GM10266 (cell line): ENCODE results near the gene KMT5C.

Experiments
- DNase-seq: peaks from one replicate; pipeline ENCODE4 v3.0.0; 2012; ENCODE audit errors: extremely low spot score
- TF ChIP-seq, protein P1 (sequence below): IDR thresholded peaks from 2 replicates; pipeline ENCODE4 v1.5.1; 2012; ENCODE audit warnings: mild to moderate bottlenecking, low read depth; ENCODE audit not compliant: control insufficient read depth, insufficient read depth; ENCODE audit errors: missing control alignments

KMT5C gene

GRCh38 chr19:55309448-55309847, 30.2 kb upstream of the KMT5C start:
- no peak for DNase-seq
- TF ChIP-seq, protein P1, sequence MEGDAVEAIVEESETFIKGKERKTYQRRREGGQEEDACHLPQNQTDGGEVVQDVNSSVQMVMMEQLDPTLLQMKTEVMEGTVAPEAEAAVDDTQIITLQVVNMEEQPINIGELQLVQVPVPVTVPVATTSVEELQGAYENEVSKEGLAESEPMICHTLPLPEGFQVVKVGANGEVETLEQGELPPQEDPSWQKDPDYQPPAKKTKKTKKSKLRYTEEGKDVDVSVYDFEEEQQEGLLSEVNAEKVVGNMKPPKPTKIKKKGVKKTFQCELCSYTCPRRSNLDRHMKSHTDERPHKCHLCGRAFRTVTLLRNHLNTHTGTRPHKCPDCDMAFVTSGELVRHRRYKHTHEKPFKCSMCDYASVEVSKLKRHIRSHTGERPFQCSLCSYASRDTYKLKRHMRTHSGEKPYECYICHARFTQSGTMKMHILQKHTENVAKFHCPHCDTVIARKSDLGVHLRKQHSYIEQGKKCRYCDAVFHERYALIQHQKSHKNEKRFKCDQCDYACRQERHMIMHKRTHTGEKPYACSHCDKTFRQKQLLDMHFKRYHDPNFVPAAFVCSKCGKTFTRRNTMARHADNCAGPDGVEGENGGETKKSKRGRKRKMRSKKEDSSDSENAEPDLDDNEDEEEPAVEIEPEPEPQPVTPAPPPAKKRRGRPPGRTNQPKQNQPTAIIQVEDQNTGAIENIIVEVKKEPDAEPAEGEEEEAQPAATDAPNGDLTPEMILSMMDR, result no peak

DNA sequence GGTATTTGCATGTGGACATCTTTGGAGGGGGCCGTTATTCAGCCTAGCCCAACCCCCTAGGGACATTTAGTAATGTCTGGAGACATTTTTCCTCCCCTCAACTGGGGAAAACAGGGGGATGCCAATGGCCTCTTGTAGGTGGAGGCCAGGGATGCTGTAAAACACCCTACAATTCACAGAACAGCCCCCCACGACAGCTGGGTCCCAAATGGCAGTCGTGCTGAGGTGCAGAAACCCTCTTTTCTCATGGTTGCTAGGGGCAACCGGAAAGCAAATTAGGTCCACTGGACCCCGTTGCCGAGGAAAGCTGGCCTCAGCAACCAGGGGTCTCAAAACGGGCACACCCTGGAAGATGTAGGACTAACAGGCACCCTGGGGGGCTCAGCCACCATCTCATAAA, 29.2 kb upstream of the KMT5C start:
- TF ChIP-seq, protein P1, result no peak
- no peak for DNase-seq

- DNase-seq, result no peak
- TF ChIP-seq, protein P1, result no peak
Measured at GRCh38 chr19:55311397-55311796, 28.3 kb upstream of the KMT5C start.

GRCh38 chr19:55311797-55312196, 27.9 kb upstream of the KMT5C start:
- TF ChIP-seq, protein P1, result no peak
- no peak for DNase-seq

DNA sequence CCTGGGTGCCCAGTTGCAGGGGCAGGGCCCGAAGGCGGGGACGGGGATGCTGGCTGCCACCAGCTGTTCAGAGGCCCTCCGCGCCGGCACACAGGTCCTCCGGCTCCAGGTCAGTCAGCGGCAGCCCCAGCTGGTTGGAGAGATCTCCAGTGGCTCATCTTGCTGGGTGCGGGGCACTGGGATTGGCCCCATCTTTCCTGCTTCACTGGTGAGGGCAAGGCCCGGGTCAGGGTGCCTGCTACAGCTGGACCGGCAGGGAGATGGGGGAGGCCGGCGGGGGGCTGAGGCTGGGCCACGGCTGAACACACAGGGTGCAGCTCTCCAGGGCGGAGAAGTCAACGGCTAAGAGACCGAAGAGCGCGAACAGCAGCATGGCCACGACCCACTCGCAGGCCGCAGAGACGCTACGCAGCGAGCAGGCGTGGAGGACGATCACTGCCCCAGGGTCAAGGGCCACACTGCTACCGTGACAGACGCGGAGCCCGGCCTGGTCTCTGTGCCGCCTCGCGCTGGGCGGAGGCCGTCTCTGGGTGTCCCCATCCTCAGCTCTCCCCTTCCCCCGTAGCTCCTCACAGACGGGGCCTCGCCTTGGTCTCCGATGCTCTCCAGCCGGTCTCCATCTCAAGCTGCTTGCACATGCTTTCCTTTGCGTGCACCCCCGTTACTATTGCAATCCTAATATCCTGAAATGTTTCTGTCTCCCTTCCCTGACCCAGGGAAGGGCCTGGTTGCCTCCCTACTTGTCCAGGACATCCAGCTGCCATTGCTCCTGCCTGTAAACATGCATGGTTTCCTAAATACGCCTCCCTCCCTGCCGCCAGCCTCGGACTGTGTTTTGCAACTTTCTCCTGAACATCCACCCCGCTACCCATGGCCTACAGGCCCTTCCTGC, 26.8 kb upstream of the KMT5C start:
- TF ChIP-seq, protein P1, result no peak
- no peak for DNase-seq

DNA sequence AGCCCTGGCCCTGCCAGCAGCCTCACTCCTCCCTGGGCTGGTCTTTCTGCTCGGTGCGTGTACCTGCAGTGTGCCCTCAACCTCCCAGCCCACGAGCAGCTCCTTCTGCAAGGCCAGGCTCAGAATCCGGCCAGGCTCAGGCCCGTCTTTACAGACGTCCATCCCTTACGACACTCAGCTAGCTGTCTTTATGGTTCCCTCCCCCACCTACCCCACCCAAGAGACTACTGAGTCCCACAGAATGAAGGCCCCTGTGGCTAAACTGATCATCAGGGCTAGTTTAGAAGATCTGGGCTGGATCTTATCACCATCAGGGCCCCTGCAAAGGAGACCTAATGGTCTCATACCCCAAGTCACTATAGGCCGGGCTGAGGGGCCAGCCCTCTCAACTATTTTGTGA, 25.3 kb upstream of the KMT5C start:
- TF ChIP-seq, protein P1, result no peak
- no peak for DNase-seq

GRCh38 chr19:55315956-55316525, 23.6 kb upstream of the KMT5C start:
- TF ChIP-seq, protein P1, result no peak
- no peak for DNase-seq
